ENCODE results near the gene WDR41. TPM values are rescaled to one million over a fixed set of nuclear protein-coding genes. Genes with fewer than 3 reads are reported as not detected.
A peak's percentile ranks its signal among the peaks of the same experiment; 100 is the strongest.

The WDR41 gene
- total RNA-seq, 1 donor from 2014 or later: 87.2 TPM

DNA sequence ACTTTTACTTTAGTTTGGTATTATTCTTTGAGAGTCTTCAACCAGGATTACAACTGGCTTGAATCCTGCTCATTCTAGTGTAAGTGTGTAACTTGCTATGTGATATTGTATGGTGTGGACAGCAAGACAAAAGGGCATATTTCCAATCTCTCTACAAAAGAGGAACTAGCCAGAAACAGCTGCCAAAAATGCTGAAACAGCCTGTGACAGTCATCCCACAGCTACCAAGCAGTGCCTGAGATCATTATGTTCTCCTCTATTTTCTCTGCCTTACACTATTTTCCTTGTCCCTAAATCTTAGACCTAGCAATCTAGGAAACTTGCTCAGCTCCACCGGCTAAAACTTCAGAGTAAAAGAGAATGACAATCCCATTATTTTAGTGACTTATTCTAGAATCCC lies 42.8 kb downstream of the WDR41 start:
- no peak for FAIRE-seq
- DNase-seq (ENCODE audit: low spot score in 2 of 2): peak; percentile 5 to 9

DNA sequence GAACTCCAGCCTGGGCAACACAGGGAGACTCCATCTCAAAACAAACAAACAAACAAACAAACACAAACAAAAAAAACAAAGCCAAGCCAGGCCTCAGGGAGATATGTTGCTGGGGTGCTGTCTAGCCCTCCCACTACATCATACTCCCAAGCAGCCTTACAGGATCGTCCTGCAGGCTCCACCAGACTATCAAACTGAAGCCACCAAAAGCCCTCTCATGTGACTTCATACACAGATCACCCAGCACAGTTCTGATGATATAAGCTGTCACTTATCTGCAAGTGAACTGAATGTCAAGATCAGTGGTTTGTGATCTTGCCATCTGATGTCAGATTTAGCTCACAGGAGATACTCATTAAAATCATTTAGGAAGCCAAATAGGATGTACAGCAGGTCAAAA lies 43.3 kb downstream of the WDR41 start:
- FAIRE-seq (no peak), DNase-seq (ENCODE audit: low spot score in 2 of 2) (no peak)

DNA sequence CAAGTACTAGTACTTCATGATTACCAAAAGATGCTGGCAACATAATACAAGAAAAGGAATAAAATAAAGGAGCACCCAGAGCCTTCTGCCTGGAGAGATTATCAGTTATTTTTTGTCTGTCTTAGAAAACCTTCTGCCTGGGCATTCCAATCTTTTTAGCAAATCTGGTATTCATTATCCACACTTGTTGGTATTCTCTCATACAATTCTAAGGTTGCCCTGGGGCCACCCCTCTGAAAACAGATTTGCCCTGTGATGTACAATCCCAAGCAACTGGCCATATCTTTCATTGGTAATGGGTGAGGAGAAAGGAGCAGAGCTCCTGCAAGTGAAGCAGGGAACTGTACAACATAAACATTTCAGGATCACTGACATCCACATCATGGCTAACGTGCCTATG lies 47.8 kb downstream of the WDR41 start:
- DNase-seq (ENCODE audit: low spot score in 2 of 2) (no peak), FAIRE-seq (no peak)

DNA sequence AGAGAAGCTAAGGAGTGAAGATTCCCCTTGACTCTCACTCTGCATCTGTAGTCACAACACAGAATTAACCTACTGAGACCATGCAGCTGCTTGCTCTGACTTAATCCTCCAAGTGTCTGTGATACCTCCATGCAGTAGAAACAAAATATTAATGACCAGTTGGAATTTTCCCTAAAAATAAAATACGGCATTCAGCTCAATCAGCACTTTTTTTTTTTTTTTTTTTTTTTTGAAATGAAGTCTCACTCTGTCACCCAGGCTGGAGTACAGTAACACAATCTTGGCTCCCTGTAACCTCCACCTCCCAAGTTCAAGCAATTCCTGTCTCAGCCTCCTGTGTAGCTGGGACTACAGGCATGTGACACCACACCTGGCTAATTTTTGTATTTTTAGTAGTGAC lies 48.4 kb downstream of the WDR41 start:
- DNase-seq (ENCODE audit: low spot score in 2 of 2): no peak
- no peak for FAIRE-seq

DNA sequence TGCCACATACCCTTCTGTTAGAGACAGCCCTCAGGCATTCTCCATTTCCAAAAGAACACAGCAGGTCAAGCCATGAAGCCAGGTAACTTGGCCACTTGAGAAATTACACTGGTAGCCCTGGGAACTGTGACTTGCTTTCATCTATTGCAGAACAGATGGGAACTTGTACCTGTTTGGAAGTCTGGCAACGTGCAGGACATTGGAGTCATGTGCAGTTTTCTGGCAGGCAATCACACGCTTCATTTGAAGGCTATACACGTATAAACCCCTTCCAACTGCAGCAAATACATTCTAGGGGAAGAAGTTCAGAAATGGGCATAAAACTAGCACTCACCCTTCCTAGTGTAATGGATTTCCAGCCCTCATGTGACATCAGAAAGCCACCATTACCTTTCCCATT lies 54.0 kb downstream of the WDR41 start:
- no peak for DNase-seq (ENCODE audit: low spot score in 2 of 2)
- no peak for FAIRE-seq

DNA sequence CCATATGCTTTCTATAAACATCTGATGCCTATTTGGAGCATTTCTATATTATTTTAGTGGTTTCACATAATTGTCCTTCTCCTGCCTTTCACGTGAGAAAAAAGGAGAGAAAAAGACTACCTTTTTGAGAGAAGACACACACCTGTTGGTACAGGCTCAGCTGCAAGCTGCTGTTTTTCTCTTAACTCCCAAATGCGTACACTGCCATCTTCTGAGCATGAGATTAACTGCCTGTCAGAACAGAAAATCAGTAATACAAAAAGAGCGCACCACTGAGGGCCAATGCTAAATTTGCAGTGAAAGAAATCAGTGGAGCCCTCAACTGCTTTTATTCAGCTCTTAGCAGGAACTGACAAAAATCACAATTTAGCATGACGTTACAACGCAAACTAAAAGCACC lies 54.9 kb downstream of the WDR41 start:
- FAIRE-seq: no peak
- peak in 1 of 2 donors; percentile 15 for DNase-seq (ENCODE audit: low spot score in 2 of 2)

DNA sequence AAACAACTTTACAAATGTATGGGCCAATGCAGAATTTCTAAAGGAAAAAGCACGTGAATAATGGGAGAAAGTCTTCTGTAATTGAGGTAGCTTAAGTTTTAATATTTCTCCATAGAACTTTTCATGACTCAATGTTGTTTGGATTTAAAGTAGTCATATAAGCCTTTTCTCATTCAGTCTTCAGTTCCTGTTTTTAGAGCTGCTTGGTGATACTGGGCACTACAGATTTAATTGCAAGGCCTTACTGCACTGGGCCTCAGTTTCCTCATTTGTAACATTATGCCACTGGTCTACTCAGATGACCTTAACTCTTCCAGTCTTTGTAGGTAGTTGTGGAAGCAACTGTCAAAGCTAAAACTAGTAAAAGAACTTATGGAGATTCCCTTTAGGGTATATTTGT lies 60.4 kb downstream of the WDR41 start:
- no peak for FAIRE-seq
- no peak for DNase-seq (ENCODE audit: low spot score in 2 of 2)

DNA sequence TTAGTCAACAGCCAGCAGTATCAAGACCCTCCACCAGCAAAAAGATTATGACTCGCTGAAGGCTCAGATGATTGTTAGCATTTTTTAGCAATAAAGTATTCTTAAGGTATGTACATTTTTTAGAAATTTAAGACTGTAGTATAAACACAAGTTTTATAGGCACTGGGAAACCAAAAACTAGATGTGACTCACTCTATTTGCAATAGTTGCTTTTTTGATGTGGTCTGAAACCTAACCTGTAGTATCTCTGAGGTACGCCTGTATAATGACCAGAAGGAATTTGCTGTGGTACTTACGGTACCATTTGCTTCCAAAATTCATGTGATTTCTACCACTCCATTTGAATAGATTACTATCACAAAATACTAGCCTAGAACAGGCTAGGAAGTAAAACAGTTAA lies 60.8 kb downstream of the WDR41 start:
- DNase-seq (ENCODE audit: low spot score in 2 of 2) (no peak), FAIRE-seq (no peak)

DNA sequence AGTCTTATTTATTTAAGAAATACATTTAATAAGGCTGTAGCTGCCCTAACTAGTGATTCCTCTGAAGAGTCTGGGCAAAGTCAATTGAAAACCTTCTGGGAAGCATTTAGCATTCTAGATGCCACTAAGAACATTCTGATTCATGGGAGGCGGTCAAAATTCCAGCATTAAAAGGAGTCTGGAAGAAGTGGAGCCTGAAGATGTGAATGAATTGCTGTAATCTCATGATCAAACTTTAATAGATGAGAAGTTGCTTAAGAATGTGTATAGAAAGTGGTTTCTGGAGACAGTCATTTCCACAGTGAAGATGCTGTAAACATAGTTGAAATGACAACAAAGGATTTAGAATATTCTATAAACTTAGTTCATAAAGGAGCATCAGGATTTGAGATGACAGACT lies 61.4 kb downstream of the WDR41 start:
- DNase-seq (ENCODE audit: low spot score in 2 of 2): no peak
- FAIRE-seq: no peak

DNA sequence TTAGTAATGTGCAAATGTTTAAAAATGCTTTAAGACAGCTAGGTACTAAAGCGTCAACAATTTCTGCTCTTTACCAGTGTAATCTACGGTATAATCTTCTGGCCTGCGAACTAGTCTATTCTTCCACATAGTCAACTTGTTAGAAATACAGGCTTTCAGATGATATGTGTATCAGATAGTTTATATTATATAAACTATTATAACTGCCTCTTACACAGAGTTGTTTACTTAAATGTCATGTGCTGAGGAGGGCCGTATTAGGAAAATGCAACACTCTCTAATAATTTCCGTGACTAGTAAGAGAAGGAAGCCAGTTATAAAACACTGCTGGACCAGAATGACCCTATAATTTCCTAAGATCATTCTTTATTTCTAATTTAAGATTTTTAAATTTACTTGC lies 63.6 kb downstream of the WDR41 start:
- FAIRE-seq: no peak
- no peak for DNase-seq (ENCODE audit: low spot score in 2 of 2)

DNA sequence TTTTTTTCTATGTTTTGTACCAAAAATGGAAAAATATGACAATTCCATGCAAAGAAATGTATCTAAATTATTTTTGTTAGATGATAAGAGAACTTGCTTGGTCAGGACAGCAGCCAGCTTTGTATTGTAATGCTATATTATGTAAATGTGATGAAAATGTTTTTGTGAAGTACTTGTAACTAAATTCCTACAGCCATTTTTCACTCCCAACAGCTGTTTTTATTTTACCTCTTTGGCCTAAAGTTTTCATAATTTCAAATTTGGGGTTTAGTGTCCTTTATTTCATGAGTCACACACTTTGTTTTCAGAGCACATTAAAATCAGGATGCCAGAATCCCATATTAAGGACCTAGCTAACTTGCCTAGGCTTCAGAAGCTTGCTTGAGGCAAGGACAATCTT lies 64.1 kb downstream of the WDR41 start:
- FAIRE-seq (no peak), DNase-seq (ENCODE audit: low spot score in 2 of 2) (no peak)

DNA sequence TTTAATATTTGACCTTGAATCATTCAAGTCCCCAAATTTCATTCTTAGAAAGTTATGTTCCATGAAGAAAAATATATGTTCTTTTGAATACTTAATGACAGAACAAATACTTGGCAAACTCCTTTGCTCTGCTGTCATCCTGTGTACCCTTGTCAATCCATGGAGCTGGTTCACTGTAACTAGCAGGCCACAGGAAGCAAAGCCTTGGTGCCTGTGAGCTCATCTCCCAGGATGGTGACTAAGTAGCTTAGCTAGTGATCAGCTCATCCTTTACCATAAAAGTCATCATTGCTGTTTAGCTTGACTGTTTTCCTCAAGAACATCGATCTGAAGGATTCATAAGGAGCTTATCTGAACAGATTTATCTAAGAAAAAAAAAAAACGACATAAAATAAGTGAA lies 65.4 kb downstream of the WDR41 start:
- FAIRE-seq (no peak), DNase-seq (ENCODE audit: low spot score in 2 of 2) (no peak)

DNA sequence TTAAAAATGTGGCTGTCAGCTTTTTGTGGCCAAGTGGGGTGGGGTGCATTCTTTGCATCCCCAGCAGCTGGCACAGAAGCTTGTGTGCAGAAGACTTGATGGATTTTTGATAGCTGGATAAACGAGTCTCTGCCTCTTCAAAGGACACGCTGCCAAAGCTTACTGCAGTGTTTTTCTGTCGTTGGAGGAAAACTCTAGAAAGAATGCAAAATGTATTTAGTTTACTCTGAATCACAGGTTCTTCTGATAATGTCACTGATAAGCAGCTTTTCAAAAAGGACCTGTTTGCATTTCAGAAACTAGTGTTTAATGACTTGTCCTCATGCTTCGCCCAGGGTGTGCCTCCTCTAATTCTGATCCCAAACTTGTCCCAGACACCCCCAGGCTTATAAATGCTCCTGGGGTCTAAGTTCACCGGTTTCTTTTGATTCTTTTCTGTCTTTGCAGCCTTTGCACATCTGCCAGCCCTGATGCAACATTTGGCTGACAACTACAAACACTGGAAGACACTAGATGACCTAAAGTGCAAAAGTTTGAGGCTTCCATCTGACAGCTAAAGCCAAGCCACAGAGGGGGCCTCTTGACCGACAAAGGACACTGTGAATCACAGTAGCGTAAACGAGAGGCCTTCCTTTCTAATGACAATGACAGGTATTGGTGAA lies 66.0 kb downstream of the WDR41 start:
- FAIRE-seq: no peak
- no peak for DNase-seq (ENCODE audit: low spot score in 2 of 2)

DNA sequence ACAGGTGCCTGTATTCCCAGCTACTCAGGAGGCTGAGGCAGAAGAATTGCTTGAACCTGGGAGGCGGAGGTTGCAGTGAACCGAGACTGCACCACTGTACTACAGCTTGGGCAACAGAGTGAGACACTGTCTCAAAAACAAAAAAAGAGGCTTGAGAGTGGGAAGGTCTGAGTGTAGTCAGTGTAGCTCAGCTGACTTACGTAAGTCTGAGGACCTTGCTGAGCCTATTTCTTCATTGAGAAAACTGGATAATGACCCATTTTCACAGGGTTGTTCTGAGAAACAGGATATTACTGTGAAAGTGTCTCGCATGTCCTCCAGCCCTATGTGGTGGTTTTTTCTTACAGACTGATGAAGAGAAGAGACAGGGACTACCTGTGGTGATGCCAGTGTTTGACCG lies 66.7 kb downstream of the WDR41 start:
- DNase-seq (ENCODE audit: low spot score in 2 of 2): no peak
- FAIRE-seq: no peak

DNA sequence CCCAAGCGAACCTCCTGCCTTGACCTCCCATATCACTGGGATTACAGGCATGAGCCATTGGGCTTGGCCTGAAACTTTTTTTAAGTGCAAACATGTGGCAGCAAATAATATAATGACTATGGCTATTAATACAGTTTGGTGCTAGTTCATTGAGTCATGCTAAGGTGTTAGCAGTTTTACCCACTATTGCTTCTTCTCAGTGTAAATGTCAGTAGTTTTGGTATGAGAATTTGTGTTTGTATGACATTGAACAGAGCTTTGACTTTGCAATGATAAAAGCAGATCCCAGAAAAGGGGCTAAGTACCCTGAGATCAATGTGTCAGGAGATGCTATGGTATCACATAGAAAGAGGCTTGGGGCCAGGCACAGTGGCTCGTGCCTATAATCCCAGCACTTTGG lies 67.2 kb downstream of the WDR41 start:
- FAIRE-seq (no peak), DNase-seq (ENCODE audit: low spot score in 2 of 2) (no peak)

DNA sequence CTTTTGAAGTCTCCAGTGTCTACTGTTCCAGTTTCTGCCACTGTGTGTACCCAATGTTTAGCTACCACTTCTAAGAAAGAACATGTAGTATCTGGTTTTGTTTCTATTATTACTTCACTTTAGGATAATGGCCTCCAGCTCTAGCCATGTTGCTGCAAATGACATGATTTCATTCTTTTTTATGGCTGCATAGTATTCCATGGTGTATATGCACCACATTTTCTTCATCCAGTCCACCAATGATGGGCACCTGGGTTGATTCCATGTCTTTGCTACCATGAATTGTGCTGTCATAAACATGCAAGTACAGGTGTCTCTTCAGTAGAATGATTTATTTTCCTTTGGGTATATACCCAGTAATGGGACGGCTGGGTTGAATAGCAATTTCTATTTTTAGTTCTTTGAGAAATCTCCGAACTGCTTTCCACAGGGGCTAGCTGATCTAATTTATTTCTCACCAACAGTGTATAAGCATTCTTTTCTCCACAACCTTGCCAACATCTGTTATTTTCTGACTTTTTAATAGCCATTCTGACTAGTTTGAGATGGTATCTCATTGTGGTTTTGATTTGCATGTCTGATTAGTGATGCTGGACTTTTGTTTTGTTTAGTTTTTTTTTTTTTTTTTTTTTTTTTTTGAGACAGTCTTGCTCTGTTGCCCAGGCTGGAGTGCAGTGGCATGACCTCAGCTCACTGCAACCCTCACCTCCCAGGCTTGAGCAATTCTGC lies 68.9 kb downstream of the WDR41 start:
- no peak for DNase-seq (ENCODE audit: low spot score in 2 of 2)
- no peak for FAIRE-seq

DNA sequence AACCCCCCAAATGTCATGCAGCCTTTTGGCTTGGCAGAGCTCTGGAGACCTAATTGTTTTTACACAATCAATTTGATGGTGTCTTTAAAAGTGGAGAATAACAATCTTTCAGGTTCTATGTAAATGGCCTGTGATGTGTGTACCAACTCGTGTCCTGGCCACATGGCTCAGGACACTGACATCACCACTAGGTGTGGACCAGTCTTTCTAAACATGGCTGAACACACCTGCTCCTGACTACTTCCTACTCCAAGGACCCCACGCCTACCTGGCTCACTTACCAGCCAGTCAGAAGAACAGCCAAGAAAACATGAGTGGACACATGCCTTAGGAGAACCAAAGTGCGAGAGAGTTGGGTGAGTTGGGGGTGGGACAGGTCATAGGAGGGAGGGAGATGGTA lies 71.2 kb downstream of the WDR41 start:
- no peak for DNase-seq (ENCODE audit: low spot score in 2 of 2)
- no peak for FAIRE-seq

DNA sequence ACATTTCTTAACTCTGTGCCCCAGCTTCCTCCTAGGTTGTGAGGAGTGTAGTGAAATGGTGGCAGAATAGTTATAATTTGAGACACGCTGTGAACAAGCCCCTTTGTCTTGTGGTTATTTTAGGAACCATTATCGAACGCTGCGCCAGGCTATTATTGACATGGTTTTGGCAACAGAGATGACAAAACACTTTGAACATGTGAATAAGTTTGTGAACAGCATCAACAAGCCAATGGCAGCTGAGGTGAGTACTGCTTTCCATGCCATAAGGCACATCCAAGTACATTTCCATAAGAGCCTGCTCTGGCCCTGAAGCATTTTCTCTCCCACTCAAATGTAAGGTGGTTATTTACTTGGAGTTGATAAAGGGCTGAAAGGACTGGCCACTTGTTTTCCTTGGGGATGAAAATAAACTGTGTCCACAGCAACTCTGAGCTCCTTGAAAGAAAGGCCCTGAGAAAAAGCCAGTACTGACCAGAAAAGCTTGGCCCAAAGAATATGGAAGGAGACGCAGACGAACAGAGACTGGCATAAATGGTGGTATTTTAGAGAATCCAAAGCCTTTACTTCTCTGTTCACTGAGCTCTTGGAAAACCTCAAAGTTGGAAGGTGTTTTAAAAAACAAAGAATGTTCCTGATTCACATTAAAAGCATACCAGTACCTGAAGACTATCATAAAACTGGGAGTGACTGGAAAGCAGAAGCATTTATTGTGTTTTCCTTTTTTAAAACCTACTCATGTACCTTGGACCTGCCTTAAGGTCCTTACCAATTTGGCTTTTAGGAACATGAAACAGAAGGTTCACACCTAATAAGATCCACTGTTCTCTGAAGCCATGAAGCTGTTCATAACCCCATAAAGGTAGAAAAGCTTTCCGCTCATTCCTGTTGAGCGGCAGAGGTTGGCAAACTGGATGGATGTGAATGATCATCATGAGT lies 72.2 kb downstream of the WDR41 start:
- no peak for DNase-seq (ENCODE audit: low spot score in 2 of 2)
- FAIRE-seq: no peak

DNA sequence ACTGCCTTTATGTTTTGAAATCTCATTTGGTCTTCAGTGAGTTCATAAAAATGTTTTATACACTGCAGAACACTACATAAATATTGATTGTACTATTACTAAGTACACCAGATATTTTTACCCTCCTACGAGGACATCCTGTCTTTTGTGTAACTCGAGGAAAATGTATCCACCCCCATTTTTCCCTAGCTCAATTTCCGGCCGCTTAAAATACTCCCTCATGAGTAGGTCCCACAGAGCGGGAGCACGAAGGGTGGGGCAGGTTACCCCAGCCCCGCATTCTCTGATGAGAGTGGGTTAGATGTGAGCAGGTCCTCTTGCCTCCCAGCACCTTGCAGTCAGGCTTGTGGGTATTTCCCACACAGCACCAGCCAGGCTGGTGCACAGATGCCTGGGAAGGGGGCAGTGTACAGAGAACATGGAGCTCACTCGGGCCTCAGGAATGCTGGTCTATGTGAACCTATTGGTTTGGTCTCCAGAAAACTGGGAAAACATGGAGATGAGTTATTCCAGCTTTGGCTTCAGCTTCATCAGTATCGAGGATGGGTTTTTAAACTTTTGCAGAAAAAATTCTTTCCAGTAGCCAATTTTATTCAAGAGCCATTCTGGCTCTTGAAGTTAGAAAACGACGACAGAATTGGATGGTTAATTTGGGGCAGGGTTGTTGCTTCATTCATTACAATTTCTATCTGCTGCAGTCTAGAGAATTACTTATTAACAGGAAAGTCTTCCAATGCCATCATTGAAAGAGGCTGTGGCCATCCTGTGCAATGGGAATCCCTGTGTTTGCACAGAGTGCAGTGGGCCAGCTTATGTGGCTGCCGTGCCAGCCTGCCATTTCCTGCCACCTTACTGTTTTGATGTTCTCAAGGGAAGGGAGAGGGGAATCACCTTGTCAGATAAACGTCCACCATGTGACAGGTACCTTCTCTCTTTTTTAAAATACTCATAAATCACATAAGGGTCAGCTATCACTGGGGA lies 73.2 kb downstream of the WDR41 start:
- FAIRE-seq (no peak), DNase-seq (ENCODE audit: low spot score in 2 of 2) (no peak)

DNA sequence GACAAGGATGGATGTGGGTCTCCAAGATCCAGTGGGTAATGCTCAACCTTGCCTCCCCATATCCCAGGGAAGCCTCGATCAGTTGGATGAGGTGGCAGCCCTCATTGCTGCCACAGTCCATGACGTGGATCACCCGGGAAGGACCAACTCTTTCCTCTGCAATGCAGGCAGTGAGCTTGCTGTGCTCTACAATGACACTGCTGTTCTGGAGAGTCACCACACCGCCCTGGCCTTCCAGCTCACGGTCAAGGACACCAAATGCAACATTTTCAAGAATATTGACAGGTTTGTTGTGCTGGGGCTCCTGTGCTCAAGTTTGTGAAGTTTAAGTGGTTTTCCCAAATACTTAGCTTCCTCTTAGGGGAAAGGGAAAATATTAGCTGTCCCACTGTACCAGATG lies 74.0 kb downstream of the WDR41 start:
- FAIRE-seq (no peak), DNase-seq (ENCODE audit: low spot score in 2 of 2) (no peak)

All from frontal cortex (tissue), 4 donors.